HG03439 (cell line): ENCODE data around the gene IRS1.

Source experiments
- ATAC-seq: cut with Tn5 transposase; IDR thresholded peaks from one replicate; pipeline ENCODE4 v1.9.1; 2021; ENCODE audit warnings: mild to moderate bottlenecking, moderate library complexity; ENCODE audit not compliant: unreplicated experiment

Gene IRS1

GRCh38 chr2:226694586-226695284, 104.9 kb downstream of the IRS1 start:
- ATAC-seq, result no peak

- no peak for ATAC-seq
Observed at GRCh38 chr2:226694149-226694548, 105.5 kb downstream of the IRS1 start.

DNA sequence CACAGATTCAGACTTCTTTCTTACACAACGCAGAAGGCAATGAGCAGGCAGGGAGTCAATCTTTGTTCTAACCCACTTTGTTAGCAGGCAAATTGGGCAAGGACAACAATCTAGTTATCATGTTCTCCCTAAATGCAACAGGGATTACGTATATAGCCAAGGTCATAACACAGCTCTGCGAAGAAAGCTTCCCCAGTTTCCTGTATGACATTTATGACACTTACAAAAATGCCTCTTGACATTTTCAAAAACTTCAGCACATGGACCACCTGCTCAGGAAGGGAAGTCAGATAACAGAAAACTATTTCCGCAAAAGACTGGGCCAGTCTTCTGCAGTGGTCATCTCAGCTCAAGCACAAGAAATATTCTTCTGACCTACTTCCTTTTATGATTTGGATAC, 106.1 kb downstream of the IRS1 start:
- no peak for ATAC-seq

DNA sequence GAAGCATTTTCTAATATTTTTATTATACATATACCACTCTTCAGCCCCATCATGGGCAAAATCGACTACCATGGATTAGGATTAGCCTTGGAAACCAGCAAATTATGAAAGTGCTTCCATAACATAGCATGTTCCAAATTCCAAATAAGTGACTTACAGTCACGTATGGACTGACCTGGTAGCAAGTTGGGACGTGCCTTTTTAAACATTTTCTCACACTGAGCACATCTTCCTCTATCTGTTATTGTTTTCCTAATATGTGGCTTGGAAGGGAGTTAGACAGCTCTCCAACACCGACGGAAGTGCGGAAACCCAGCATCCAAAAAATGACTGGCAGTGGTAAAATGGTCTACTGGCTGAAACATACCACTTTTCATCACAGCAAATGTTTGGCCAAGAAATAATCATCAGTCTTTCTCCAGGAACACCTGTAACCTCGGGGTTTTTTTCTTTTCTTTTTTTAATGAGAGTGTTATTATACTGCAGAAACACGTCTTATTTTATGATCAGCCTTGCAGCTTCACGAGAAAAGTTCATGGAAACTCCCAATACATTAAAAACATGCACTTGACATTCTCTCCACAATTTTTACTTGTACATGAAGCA, 107.0 kb downstream of the IRS1 start:
- no peak for ATAC-seq

GRCh38 chr2:226691255-226691654, 108.4 kb downstream of the IRS1 start:
- no peak for ATAC-seq

DNA sequence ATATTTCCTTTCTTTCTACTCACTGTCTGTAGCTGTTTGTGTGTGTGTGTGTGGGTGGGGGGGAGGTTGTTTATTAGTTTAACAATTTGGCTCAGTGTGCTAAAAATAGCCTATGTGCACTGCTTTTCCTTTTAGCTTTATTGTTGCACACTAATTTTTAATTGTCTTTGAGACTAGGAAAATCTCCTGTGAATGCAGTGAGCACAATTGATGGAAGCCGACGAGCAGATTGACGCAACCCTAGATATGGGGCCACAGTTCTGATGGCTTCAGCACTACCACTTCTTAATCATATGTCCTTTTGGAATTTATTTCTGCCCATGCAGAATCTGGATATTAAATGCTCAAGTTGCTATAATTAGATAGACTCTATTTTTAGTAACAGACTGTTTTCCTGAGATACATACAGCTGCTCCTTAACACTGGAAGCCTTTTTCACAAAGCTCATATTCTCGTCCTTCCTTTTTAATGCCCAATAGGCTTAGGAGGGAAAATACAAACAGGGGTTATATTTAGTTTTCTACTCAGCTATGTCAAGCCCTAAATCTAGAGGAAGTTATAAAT, 109.1 kb downstream of the IRS1 start:
- no peak for ATAC-seq

DNA sequence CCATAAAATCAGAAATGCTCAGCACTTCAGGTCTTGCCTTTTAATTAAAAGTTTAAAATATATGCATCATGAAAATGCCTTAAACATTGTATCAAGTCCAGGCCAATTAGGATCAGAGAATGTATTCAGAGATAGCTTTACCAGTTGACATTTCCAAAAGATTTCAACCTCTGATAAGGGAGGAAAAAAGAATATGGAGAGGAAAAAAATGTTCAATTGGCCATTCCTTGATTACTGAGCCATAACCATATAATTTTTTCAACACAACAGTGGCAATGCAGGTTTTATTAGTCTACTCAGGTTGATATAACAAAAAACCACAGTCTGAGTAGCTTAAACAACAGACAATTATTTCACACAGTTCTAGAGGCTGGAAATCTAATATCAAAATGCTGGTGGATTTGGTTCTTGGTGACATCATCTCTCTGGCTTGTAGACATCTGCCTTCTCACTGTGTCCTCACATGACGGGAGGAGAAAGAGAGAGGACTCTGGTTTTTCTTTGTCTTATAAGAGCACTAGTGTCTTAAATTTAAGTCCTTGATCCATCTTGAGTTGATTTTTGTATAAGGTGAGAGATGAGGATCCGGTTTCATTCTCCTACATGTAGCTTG, 111.9 kb downstream of the IRS1 start:
- ATAC-seq, result no peak

- ATAC-seq, result no peak
Observed at GRCh38 chr2:226684563-226684959, 115.1 kb downstream of the IRS1 start.

GRCh38 chr2:226683944-226684562, 115.6 kb downstream of the IRS1 start:
- no peak for ATAC-seq

GRCh38 chr2:226683196-226683595, 116.4 kb downstream of the IRS1 start:
- no peak for ATAC-seq
